Activated T-helper 1 cell treated with Interleukin-2 at 50 U/mL for 16 hours (primary cell): ENCODE results near the gene ZFPM1.
"Not testable (repeated sequence)": the region's sequence is repeated elsewhere in the genome, so short reads cannot be mapped to it uniquely, and the experiment has no call there.

Experiments used
- DNase-seq: peaks from one replicate; pipeline ENCODE4 v3.0.0-alpha.2; 2020; ENCODE audit warnings: low read depth

Gene ZFPM1

GRCh38 chr16:88453217-88453531, at the start of gene ZFPM1:
Gene ZFPM1, plus strand, starts transcription at chr16:88453280. Its CDS starts 359 bp downstream, at chr16:88453639.
- DNase-seq: no peak

- no peak for DNase-seq
Measured at GRCh38 chr16:88403794-88404581, 49.1 kb upstream of the ZFPM1 start.

- DNase-seq: no peak
Measured at GRCh38 chr16:88404769-88405168, 48.3 kb upstream of the ZFPM1 start.

- DNase-seq: no peak
Measured at GRCh38 chr16:88405216-88406060, 47.6 kb upstream of the ZFPM1 start.

- no peak for DNase-seq
Measured at GRCh38 chr16:88406096-88407041, 46.7 kb upstream of the ZFPM1 start.

- DNase-seq: no peak
Measured at GRCh38 chr16:88407042-88407420, 46.0 kb upstream of the ZFPM1 start.

- DNase-seq: no peak
Measured at GRCh38 chr16:88407807-88408206, 45.3 kb upstream of the ZFPM1 start.

GRCh38 chr16:88408561-88409142, 44.4 kb upstream of the ZFPM1 start:
- DNase-seq: no peak

- no peak for DNase-seq
Measured at GRCh38 chr16:88409296-88410065, 43.6 kb upstream of the ZFPM1 start.

- not testable (repeated sequence) for DNase-seq
Measured at GRCh38 chr16:88410297-88410968, 42.6 kb upstream of the ZFPM1 start.

GRCh38 chr16:88411951-88412576, 41.0 kb upstream of the ZFPM1 start:
- DNase-seq: no peak

- DNase-seq: no peak
Measured at GRCh38 chr16:88412766-88413165, 40.3 kb upstream of the ZFPM1 start.

GRCh38 chr16:88413231-88413630, 39.8 kb upstream of the ZFPM1 start:
- no peak for DNase-seq

- DNase-seq: no peak
Measured at GRCh38 chr16:88413631-88414030, 39.4 kb upstream of the ZFPM1 start.

- no peak for DNase-seq
Measured at GRCh38 chr16:88414521-88415380, 38.3 kb upstream of the ZFPM1 start.

GRCh38 chr16:88415381-88415705, 37.7 kb upstream of the ZFPM1 start:
- DNase-seq: no peak

GRCh38 chr16:88415713-88416323, 37.3 kb upstream of the ZFPM1 start:
- no peak for DNase-seq

GRCh38 chr16:88416686-88417085, 36.4 kb upstream of the ZFPM1 start:
- no peak for DNase-seq
